Measurements from ENCODE around the gene MRAP2.

- TF ChIP-seq CTCF (IDR thresholded peaks at IDR 0.05; ENCODE audit: poor library complexity, severe bottlenecking) (no peak), EP300 (conservative IDR thresholded peaks at IDR 0.05; ENCODE audit: poor library complexity, severe bottlenecking) (no peak), EZH2 (IDR thresholded peaks at IDR 0.05; ENCODE audit: borderline replicate concordance, insufficient read depth, low read length, poor library complexity, severe bottlenecking) (no peak), POLR2AphosphoS5 (IDR thresholded peaks at IDR 0.05) (no peak), REST (IDR thresholded peaks at IDR 0.05; ENCODE audit: borderline replicate concordance) (no peak), MXI1 (conservative IDR thresholded peaks at IDR 0.05; ENCODE audit: poor library complexity, severe bottlenecking) (no peak), TAF1 (IDR thresholded peaks at IDR 0.05; ENCODE audit: low read depth) (no peak)
Measured at GRCh38 chr6:84019842-84020211, 13.7 kb upstream of the MRAP2 start.

Data from neural cell (in vitro differentiated cells).